Stimulated activated CD4-positive, alpha-beta T cell treated with anti-CD3 and anti-CD28 coated beads, Interleukin-4, amount 100 ng/mL, for 48 hours (primary cell): ENCODE measurements around the gene MATK.
"Not testable (repeated sequence)": the region's sequence is repeated elsewhere in the genome, so short reads cannot be mapped to it uniquely, and the experiment has no call there.

Experiments
- DNase-seq, 2 donors: peaks; one replicate each; pipeline ENCODE4 v3.0.0-alpha.2; 2020; ENCODE audit warnings: low read depth in 2 of 2

The MATK gene

GRCh38 chr19:3771000-3771905 is 14.9 kb downstream of the MATK start:
- DNase-seq: no peak

- DNase-seq: no peak
Measured at GRCh38 chr19:3770136-3770999, 15.8 kb downstream of the MATK start.

- DNase-seq: no peak
Measured at GRCh38 chr19:3769494-3769893, 16.7 kb downstream of the MATK start.

- DNase-seq: no peak
Measured at GRCh38 chr19:3768748-3769099, 17.5 kb downstream of the MATK start.

GRCh38 chr19:3768015-3768747 is 18.0 kb downstream of the MATK start:
- DNase-seq: no peak

GRCh38 chr19:3767050-3767449 is 19.1 kb downstream of the MATK start:
- DNase-seq: no peak

- DNase-seq: no peak
Measured at GRCh38 chr19:3766520-3766919, 19.7 kb downstream of the MATK start.

- DNase-seq: not testable (repeated sequence)
Measured at GRCh38 chr19:3765757-3766156, 20.4 kb downstream of the MATK start.

- no peak for DNase-seq
Measured at GRCh38 chr19:3765121-3765520, 21.1 kb downstream of the MATK start.

- peak; percentile 98 for DNase-seq
Measured at GRCh38 chr19:3762501-3763459, 23.4 kb downstream of the MATK start, which contains the start of gene MRPL54. TSS of gene MRPL54 (plus strand) at chr19:3762682. CDS start at chr19:3762701, 19 bp downstream.

GRCh38 chr19:3762130-3762473 is 24.1 kb downstream of the MATK start:
- DNase-seq: no peak

GRCh38 chr19:3761382-3762129 is 24.6 kb downstream of the MATK start, which contains the start of gene APBA3:
TSS of gene APBA3 (minus strand) at chr19:3761692. CDS start at chr19:3760264, 1,428 bp downstream.
- DNase-seq: peak; percentile 96 to 97

- DNase-seq: no peak
Measured at GRCh38 chr19:3760871-3761361, 25.3 kb downstream of the MATK start.

- no peak for DNase-seq
Measured at GRCh38 chr19:3759482-3760254, 26.5 kb downstream of the MATK start.

- not testable (repeated sequence) for DNase-seq
Measured at GRCh38 chr19:3758297-3758696, 27.9 kb downstream of the MATK start.

GRCh38 chr19:3757705-3758104 is 28.5 kb downstream of the MATK start:
- DNase-seq: not testable (repeated sequence)

- no peak for DNase-seq
Measured at GRCh38 chr19:3753631-3754410, 32.4 kb downstream of the MATK start.

GRCh38 chr19:3752492-3752891 is 33.7 kb downstream of the MATK start:
- no peak for DNase-seq
